ENCODE results near the gene XXYLT1.

The XXYLT1 gene

DNA sequence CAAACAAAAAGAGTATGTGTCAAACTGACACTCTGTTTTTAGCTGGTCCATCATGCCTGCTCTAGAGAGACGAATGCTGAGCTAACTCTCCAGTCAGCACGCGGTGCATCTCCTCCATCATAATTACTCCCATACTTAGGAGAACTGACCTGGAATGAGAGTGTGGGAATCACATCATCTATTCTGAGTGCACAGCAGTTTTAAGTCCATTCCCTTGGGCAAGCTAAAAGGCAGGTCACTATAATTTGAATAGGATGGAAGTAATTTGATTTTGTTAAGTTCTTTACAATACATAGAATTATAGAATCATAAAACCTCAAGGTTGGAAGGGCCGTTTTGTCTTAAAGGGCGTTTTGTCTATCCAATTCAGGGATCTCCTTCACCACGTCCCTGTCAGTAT, 251.6 kb downstream of the XXYLT1 start:
- H3K9me3 ChIP-seq (ENCODE audit: severe bottlenecking): no peaks in the 10 kb centered on the region
- TF ChIP-seq, protein P1, sequence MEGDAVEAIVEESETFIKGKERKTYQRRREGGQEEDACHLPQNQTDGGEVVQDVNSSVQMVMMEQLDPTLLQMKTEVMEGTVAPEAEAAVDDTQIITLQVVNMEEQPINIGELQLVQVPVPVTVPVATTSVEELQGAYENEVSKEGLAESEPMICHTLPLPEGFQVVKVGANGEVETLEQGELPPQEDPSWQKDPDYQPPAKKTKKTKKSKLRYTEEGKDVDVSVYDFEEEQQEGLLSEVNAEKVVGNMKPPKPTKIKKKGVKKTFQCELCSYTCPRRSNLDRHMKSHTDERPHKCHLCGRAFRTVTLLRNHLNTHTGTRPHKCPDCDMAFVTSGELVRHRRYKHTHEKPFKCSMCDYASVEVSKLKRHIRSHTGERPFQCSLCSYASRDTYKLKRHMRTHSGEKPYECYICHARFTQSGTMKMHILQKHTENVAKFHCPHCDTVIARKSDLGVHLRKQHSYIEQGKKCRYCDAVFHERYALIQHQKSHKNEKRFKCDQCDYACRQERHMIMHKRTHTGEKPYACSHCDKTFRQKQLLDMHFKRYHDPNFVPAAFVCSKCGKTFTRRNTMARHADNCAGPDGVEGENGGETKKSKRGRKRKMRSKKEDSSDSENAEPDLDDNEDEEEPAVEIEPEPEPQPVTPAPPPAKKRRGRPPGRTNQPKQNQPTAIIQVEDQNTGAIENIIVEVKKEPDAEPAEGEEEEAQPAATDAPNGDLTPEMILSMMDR (IDR thresholded peaks at IDR 0.05; ENCODE audit: low read depth, low read length): no peak

More for the DNA sequence above, 251.6 kb downstream of the XXYLT1 start:
- Histone ChIP-seq H3K27me3 (ENCODE audit: insufficient read depth, low read depth, severe bottlenecking) (no peaks in the 10 kb centered on the region), H3K36me3 (no peaks in the 10 kb centered on the region), H3K4me3 (ENCODE audit: low read depth, low read length) (no peak overlapping the region), H3K27ac (no peak overlapping the region)
- DNase-seq: no peak
